HG03280 (cell line): ENCODE data around the gene ITPKB.

ENCODE experiments used
- ATAC-seq: cut with Tn5 transposase; IDR thresholded peaks from one replicate; pipeline ENCODE4 v1.9.1; 2021; ENCODE audit warnings: mild to moderate bottlenecking, moderate library complexity; ENCODE audit not compliant: unreplicated experiment

Gene ITPKB

GRCh38 chr1:226589008-226589733 lies 149.9 kb downstream of the ITPKB start:
- no peak for ATAC-seq

DNA sequence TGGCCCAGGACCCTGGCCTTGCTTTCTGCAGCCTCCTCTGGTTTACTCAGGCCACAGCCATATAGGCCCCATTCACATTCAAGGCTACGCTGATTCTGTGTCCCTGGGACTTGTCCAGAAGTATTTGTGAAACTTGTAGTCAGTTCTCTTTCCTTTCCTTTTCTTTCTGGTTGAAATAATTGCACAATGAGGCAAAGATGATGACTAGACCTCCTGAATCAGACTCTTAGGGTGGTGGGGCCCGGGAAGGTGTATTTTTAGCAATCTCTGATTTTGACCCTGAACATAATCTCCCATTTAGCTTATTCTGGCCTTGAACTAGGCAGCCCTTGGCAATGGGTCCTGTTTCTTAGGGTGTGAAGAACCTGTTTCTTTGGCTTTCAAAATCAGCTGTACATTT lies 150.6 kb downstream of the ITPKB start:
- no peak for ATAC-seq

GRCh38 chr1:226586650-226587422 lies 152.2 kb downstream of the ITPKB start:
- ATAC-seq, result no peak

DNA sequence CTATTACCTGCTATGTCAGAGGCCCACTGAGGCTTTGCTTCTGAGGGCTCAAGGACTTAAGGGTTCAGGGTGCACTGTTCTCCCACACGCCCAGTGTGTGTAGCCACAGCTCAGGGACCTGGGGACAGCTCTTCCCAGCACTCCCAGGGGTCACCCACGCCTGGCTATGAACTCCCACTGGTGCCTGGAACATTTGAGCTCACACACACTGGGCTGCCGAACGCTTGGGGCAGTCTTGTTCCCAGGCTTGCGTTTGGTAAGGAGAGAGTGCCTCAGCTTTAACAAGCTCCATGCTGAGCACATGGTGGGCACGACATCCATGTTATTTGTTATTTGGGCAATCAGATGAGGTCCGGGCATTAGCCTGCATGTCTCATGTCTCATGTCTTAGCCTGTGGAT lies 153.0 kb downstream of the ITPKB start:
- no peak for ATAC-seq

GRCh38 chr1:226584164-226584563 lies 154.9 kb downstream of the ITPKB start:
- no peak for ATAC-seq

DNA sequence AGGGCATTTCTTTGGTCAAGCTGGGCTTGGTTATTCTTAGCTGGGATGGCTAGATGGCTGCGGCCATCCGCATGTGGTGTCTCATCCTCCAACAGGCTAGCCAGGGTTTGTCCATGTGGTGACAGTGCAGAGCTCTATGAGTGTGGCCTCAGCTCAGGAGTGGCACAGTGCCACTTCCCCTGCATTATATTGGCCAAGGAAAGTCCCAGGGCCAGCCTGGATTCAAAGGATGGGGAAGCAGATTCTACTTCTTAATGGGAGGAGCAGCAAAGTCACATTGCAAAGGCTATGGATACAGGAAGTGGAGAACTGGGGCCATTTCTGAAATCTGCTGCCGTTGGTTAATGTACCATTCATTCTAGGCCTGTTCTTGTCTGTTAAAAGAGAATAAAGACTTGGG lies 156.1 kb downstream of the ITPKB start:
- ATAC-seq, result no peak
